CD4-positive, alpha-beta memory T cell (primary cell): Measurements from ENCODE around the gene RAX. TPM values are rescaled to one million over a fixed set of nuclear protein-coding genes. Genes with fewer than 3 reads are reported as not detected.

ENCODE experiments used
- CTCF ChIA-PET: fragments of 350-600 bp; sonication (Branson Sonifier 250); formaldehyde crosslinking; loops from one replicate; lab custom pipeline; 2021; ENCODE audit warnings: inconsistent platforms; ENCODE audit not compliant: partially characterized antibody; lab: Charles Lee
- POLR2A ChIA-PET: fragments of 350-600 bp; sonication (Branson Sonifier 250); formaldehyde crosslinking; loops from one replicate; lab custom pipeline; 2021; ENCODE audit not compliant: partially characterized antibody; lab: Charles Lee
- DNase-seq, 5 donors: peaks; one replicate each; pipeline versions ENCODE4 v3.0.0 to v3.0.0-alpha.2; 2020 to 2022; ENCODE audit warnings: mixed read lengths in 1 of 5
- H3K27ac ChIP-seq: one replicate; pipeline ENCODE4 v1.7.0; 2013; ENCODE audit warnings: low read depth, low read length
- H3K27me3 ChIP-seq: 2 replicates; pipeline ENCODE4 v1.7.0; 2013; ENCODE audit warnings: mild to moderate bottlenecking, low read length, moderate library complexity; ENCODE audit not compliant: insufficient read depth
- H3K36me3 ChIP-seq: 2 replicates; pipeline ENCODE4 v1.7.0; 2013; ENCODE audit warnings: mild to moderate bottlenecking, low read length, moderate library complexity; ENCODE audit not compliant: insufficient read depth
- H3K4me1 ChIP-seq: 2 replicates; pipeline ENCODE4 v1.7.0; 2013; ENCODE audit warnings: mild to moderate bottlenecking, low read length, moderate library complexity; ENCODE audit not compliant: insufficient read depth
- H3K4me3 ChIP-seq, 2 donors: one replicate each; pipeline ENCODE4 v1.7.0; 2013; ENCODE audit warnings: low read length in 2 of 2, mild to moderate bottlenecking in 1 of 2
- H3K9me3 ChIP-seq, 2 donors: one replicate each; pipeline ENCODE4 v1.7.0; 2013; ENCODE audit warnings: low read length in 2 of 2, control low read depth in 1 of 2; ENCODE audit not compliant: control insufficient read depth in 1 of 2
- H3K27ac Mint-ChIP-seq, 7 donors: one replicate each; pipeline ENCODE4 v1.8.0; 2020 to 2021; ENCODE audit warnings: mixed read lengths in 7 of 7, mild to moderate bottlenecking in 6 of 7, inconsistent platforms in 3 of 7, moderate library complexity in 3 of 7
- H3K27me3 Mint-ChIP-seq, 2 donors: one replicate each; pipeline ENCODE4 v1.8.0; 2020 to 2021; ENCODE audit warnings: mixed read lengths in 2 of 2
- H3K36me3 Mint-ChIP-seq, 2 donors: one replicate each; pipeline ENCODE4 v1.8.0; 2020 to 2021; ENCODE audit warnings: mixed read lengths in 2 of 2, inconsistent platforms in 1 of 2, mild to moderate bottlenecking in 1 of 2
- H3K4me1 Mint-ChIP-seq, 4 donors: one replicate each; pipeline ENCODE4 v1.8.0; 2020 to 2021; ENCODE audit warnings: mixed read lengths in 4 of 4, mild to moderate bottlenecking in 1 of 4
- H3K4me3 Mint-ChIP-seq, 8 donors: one replicate each; pipeline ENCODE4 v1.8.0; 2020 to 2021; ENCODE audit warnings: mixed read lengths in 8 of 8, mild to moderate bottlenecking in 7 of 8, moderate library complexity in 6 of 8, inconsistent platforms in 3 of 8
- H3K9me3 Mint-ChIP-seq, 8 donors: one replicate each; pipeline ENCODE4 v1.8.0; 2020 to 2021; ENCODE audit warnings: mixed read lengths in 8 of 8, mild to moderate bottlenecking in 5 of 8, inconsistent platforms in 3 of 8, moderate library complexity in 1 of 8
- intact Hi-C: fragments of 100-400 bp; cut with micrococcal nuclease; formaldehyde crosslinking; loops from one replicate; pipeline ENCODE4 v1.15.1; 2023
- polyA plus RNA-seq, 2 donors: library from polyadenylated mRNA; unstranded; fragments of 300-500 nt; fragmentation: Illumina TruSeq; gene quantifications; one replicate each; pipeline ENCODE4 v1.2.3, GENCODE V29; 2021
- total RNA-seq, 2 experiments: library from RNA; stranded (reverse); gene quantifications; one replicate each; pipeline ENCODE4 v1.2.3, GENCODE V29; 2021

RAX gene
- total and polyA plus RNA-seq, 4 experiments from 2014 or later, result not detected

DNA sequence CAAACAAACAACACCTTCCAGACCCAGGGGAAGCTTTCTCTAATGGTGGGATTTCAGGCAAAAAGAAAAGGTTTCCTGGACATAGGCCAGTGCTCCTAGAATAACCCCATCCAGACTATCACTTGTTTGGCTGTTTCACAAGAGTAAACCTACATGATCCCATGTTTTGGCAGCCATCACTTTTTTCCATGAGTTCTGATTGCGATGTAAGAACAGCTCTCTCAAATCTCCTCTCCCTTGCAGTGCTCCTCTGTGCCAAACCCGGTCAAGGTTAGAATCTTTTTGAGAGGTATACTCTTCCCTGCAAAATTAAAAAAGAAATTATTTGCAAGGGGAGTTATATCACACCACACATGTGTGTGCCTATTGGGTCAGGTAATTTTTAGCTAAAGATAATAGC, 41.4 kb downstream of the RAX start:
- Histone ChIP-seq H3K4me1 (no peaks in the 10 kb centered on the region), H3K27me3 (no peaks in the 10 kb centered on the region), H3K27ac (no peak overlapping the region), H3K4me3 (no peak overlapping the region), H3K9me3 (no peaks in the 10 kb centered on the region), H3K36me3 (no peaks in the 10 kb centered on the region)
- H3K9me3 Mint-ChIP-seq, result no peaks in the 10 kb centered on the region
- ChIA-PET POLR2A (no interaction called here), CTCF (interaction anchor here (1.1 kb wide), 1 partner anchor 31 kb away, joined by 3 read pairs; no protein-coding TSS in a partner anchor)
- DNase-seq, result no peak
- peaks cover 15 to 26% of the 10 kb centered on the region in 2 donors for H3K27me3 Mint-ChIP-seq
- H3K36me3 Mint-ChIP-seq, result no peaks in the 10 kb centered on the region
- intact Hi-C loops, result no loop called here
- H3K4me3 Mint-ChIP-seq, result no peak overlapping the region
- no peaks in the 10 kb centered on the region for H3K4me1 Mint-ChIP-seq
- H3K27ac Mint-ChIP-seq, result no peak overlapping the region

GRCh38 chr18:59231114-59231513, 42.1 kb downstream of the RAX start:
- H3K9me3 Mint-ChIP-seq, result no peaks in the 10 kb centered on the region
- no peaks in the 10 kb centered on the region for H3K36me3 Mint-ChIP-seq
- H3K9me3 ChIP-seq, result no peaks in the 10 kb centered on the region
- DNase-seq, result no peak
- H3K4me1 Mint-ChIP-seq, result no peaks in the 10 kb centered on the region
- no peak overlapping the region for H3K27ac ChIP-seq
- H3K27me3 Mint-ChIP-seq, result peaks cover 14 to 24% of the 10 kb centered on the region in 2 donors
- H3K4me3 Mint-ChIP-seq, result no peak overlapping the region
- no peaks in the 10 kb centered on the region for H3K36me3 ChIP-seq
- H3K27me3 ChIP-seq, result no peaks in the 10 kb centered on the region
- intact Hi-C loops, result no loop called here
- no peak overlapping the region for H3K27ac Mint-ChIP-seq
- no peaks in the 10 kb centered on the region for H3K4me1 ChIP-seq
- H3K4me3 ChIP-seq, result no peak overlapping the region
- ChIA-PET POLR2A (no interaction called here), CTCF (interaction anchor here (1.3 kb wide), 1 partner anchor 9 kb away, joined by 4 read pairs; no protein-coding TSS in a partner anchor)

GRCh38 chr18:59229701-59230443, 43.4 kb downstream of the RAX start:
- no peak overlapping the region for H3K4me3 ChIP-seq
- Mint-ChIP-seq H3K4me3 (no peak overlapping the region), H3K36me3 (no peaks in the 10 kb centered on the region), H3K9me3 (no peaks in the 10 kb centered on the region), H3K27ac (no peak overlapping the region), H3K27me3 (peaks cover 15 to 31% of the 10 kb centered on the region in 2 donors), H3K4me1 (no peaks in the 10 kb centered on the region)
- no peaks in the 10 kb centered on the region for H3K36me3 ChIP-seq
- CTCF ChIA-PET, result interaction anchor here (0.6 kb wide), 1 partner anchor 21 kb away, joined by 5 read pairs; no protein-coding TSS in a partner anchor
- H3K27me3 ChIP-seq, result peaks cover 3% of the 10 kb centered on the region
- POLR2A ChIA-PET, result no interaction called here
- no peaks in the 10 kb centered on the region for H3K4me1 ChIP-seq
- no peaks in the 10 kb centered on the region for H3K9me3 ChIP-seq
- intact Hi-C loops, result no loop called here
- H3K27ac ChIP-seq, result no peak overlapping the region
- no peak for DNase-seq

DNA sequence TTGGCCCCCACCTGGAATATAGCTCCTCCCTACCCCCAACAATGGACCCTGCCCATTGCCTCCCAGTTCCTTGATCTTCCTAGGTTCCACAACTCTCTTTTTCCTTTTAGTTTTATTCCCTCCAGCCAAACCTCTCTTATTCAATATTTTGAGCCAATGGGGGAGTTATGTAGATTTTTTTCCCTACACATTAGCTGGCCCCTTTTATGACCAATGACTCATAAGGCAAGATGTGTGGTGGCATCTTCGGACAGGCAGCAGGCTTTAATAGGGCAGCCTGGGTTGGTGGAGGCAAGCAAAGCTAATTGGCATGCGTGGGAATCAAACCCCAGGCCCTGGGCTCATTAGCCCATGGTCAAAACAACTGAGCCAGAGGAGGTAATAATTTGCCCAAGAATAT, 44.1 kb downstream of the RAX start:
- Histone ChIP-seq H3K4me1 (no peaks in the 10 kb centered on the region), H3K4me3 (no peak overlapping the region), H3K27ac (no peak overlapping the region), H3K9me3 (no peaks in the 10 kb centered on the region), H3K27me3 (peaks cover 3% of the 10 kb centered on the region), H3K36me3 (no peaks in the 10 kb centered on the region)
- DNase-seq, result no peak
- ChIA-PET CTCF (interaction anchor here (0.6 to 1.2 kb wide), 2 partner anchors 21 to 173 kb away, joined by 5 read pairs; no protein-coding TSS in a partner anchor), POLR2A (no interaction called here)
- H3K4me3 Mint-ChIP-seq, result no peak overlapping the region
- H3K4me1 Mint-ChIP-seq, result no peaks in the 10 kb centered on the region
- H3K27me3 Mint-ChIP-seq, result peaks cover 15 to 31% of the 10 kb centered on the region in 2 donors
- H3K36me3 Mint-ChIP-seq, result no peaks in the 10 kb centered on the region
- intact Hi-C loops, result no loop called here
- no peak overlapping the region for H3K27ac Mint-ChIP-seq
- no peaks in the 10 kb centered on the region for H3K9me3 Mint-ChIP-seq

- H3K27ac Mint-ChIP-seq, result no peak overlapping the region
- no peaks in the 10 kb centered on the region for H3K9me3 Mint-ChIP-seq
- Histone ChIP-seq H3K4me1 (no peaks in the 10 kb centered on the region), H3K9me3 (no peaks in the 10 kb centered on the region), H3K27ac (no peak overlapping the region), H3K27me3 (peaks cover 3% of the 10 kb centered on the region), H3K36me3 (no peaks in the 10 kb centered on the region), H3K4me3 (no peak overlapping the region)
- POLR2A ChIA-PET, result no interaction called here
- no peak overlapping the region for H3K4me3 Mint-ChIP-seq
- H3K36me3 Mint-ChIP-seq, result no peaks in the 10 kb centered on the region
- H3K27me3 Mint-ChIP-seq, result peaks cover 22 to 34% of the 10 kb centered on the region in 2 donors
- H3K4me1 Mint-ChIP-seq, result no peaks in the 10 kb centered on the region
- CTCF ChIA-PET, result interaction anchor here (1.2 to 1.6 kb wide), 2 partner anchors 145 to 174 kb away, joined by 3 to 5 read pairs; no protein-coding TSS in a partner anchor
- intact Hi-C loops, result no loop called here
- DNase-seq, result no peak
These were observed 44.9 kb downstream of the RAX start for GRCh38 chr18:59228351-59228750.

GRCh38 chr18:59222341-59222740, 50.9 kb downstream of the RAX start:
- CTCF ChIA-PET, result interaction anchor here (1.6 to 2.0 kb wide), 2 partner anchors 9 to 138 kb away, joined by 4 to 6 read pairs; no protein-coding TSS in a partner anchor
- Mint-ChIP-seq H3K27ac (no peak overlapping the region), H3K4me1 (peaks cover 2 to 18% (median 9%) of the 10 kb centered on the region in 4 donors), H3K4me3 (no peak overlapping the region), H3K36me3 (no peaks in the 10 kb centered on the region), H3K9me3 (peaks cover 0 to 2% (median 0%) of the 10 kb centered on the region in 8 donors), H3K27me3 (peaks cover 43 to 52% of the 10 kb centered on the region in 2 donors)
- Histone ChIP-seq H3K36me3 (no peaks in the 10 kb centered on the region), H3K9me3 (no peaks in the 10 kb centered on the region), H3K27me3 (peaks cover 3% of the 10 kb centered on the region), H3K4me3 (no peak overlapping the region), H3K27ac (no peak overlapping the region), H3K4me1 (no peaks in the 10 kb centered on the region)
- POLR2A ChIA-PET, result no interaction called here
- no peak for DNase-seq
- intact Hi-C loops, result no loop called here
